Measurements from ENCODE around the gene TNXB.
A peak's percentile ranks its signal among the peaks of the same experiment; 100 is the strongest.
"Not testable (repeated sequence)": the region's sequence is repeated elsewhere in the genome, so short reads cannot be mapped to it uniquely, and the experiment has no call there.

TNXB gene

DNA sequence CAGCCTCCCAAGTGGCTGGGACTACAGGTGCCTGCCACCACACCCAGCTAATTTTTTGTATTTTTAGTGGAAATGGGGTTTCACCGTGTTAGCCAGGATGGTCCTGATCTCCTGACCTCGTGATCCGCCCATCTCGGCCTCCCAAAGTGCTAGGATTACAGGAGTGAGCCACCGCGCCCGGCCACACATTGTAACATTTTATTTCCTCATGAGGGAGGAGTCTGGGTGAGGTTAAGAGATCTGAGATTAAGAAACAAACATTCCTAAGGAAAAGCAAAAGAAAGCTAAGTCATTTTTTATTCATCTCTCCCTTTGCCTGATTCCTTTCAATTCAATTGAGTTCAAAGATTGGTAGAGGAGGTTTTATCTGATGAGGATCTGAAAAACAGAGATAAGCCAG is 35.1 kb upstream of the TNXB start:
- not testable (repeated sequence) for DNase-seq

DNA sequence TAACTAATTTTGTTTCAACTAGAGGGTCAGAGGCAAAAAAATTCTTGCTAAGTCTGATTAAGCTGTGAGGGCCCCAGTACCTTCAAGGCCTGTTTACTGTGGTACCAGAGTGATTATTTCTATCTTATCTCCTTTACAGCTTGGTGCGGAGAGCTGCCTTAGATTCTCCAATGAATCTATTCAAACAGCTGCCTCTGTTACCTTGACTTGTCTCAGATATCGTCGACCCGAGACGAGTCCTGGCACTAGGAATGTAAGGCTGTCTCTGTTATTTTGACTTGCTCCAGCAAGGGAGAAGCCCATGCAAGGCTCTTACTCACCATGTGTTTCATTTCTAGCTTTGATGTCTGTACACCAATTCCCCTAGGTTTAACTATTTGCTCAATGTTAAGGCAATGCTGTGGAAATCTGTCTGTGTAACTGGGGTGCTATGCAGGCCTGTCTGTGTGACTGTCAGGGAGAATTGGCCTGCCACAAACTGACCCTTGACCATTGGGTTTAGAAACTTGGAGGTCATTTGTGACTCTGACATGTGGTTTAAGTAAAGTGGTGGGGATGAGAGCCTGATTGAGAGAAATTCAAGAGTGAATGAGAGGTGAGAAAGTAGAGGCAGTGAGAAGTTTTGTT is 31.4 kb upstream of the TNXB start:
- DNase-seq: no peak

DNA sequence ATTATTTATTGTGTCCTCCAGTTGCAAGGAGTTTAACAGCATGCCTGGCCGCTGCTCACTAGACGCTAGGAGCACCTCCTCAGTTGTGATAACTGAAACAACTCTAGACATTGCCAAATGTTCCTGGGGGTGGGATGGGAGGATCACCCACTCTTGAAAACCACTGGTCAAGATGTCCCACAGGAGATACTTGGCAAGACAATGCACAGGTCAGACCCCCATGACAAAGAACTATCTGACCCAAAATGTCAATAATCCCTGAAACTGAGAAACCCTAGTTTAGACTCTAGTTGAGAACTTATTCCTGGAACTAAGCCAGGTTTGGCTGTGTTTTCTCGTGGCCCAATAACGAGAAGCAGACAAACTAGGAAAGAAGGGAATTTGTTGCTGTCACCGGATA is 30.5 kb upstream of the TNXB start:
- no peak for DNase-seq

DNA sequence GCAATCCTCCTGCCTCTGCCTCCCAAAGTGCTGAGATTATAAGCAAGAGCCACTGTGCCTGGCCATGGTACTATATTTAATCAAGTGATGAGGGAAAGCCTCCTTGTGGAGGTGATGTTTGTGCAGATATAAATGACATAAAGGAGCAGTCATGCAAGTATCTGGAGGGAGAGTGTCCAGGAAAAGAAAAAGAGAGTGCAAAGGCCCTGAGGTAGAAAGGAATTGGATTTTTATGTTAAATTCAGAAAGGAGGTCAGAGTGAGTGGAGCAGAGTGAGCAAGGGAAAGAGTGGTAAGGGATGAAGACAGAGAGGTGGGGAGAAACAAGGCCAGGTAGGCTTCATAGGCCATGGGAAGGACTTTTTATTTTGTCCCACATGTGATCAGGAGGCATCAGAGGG is 28.3 kb upstream of the TNXB start:
- no peak for DNase-seq

DNA sequence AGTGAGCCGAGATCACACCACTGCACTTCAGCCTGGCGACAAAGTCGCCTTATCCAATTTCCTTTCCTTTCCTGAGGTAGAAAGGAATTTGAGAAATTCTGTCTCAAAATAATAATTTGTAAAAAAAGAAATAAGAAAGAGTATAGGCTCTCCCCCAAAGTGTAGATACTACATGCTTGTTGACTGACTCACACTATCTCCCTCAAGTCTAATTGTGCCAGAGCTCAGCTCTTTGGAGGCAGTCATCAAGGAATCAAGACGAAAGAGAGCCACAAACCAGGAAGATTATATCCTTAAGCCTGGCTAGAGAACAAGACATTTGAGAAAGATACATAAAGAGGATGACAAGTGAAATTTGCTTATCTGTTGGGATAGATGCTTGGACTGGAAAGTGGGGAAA is 24.6 kb upstream of the TNXB start:
- no peak for DNase-seq

DNA sequence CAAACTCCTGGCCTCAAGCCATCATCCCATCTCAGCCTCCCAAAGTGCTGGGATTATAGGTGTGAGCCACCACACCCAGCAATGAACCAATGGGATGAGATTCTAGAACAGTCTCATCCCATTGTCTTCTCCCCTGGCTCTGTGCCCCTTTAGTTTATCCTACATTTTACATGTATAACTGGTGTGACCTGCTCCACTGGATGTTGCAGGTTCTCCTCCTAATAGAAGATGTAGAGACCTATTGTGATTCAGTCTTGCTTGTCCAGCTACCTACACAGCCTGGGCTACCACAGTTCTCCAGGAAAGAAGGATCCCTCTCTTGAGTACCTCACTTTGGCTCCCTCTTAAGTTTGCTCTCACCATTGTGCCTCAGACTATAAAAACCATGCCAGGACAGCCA is 23.0 kb upstream of the TNXB start:
- DNase-seq: no peak

DNA sequence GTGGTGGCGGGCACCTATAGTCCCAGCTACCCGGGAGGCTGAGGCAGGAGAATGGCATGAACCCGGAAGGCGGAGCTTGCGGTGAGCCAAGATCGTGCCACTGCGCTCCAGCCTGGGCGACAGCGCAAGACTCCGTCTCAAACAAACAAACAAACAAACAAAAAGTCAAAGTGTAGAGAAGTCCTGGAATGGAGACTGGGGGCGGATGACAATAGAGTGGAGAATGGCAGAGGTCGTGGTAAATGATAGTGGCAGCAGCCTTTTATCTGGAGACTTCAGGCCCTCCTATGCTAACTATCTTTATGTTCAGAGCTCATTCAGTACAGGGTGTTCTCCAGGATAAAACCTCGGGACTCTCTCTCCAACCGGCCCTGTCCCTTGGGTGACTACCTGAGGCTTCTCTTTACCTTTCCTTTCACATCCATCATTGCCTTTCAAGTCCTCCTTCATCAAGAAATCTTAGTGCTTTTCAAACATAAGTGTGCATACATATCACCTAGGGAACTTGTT is 22.4 kb upstream of the TNXB start:
- no peak for DNase-seq

DNA sequence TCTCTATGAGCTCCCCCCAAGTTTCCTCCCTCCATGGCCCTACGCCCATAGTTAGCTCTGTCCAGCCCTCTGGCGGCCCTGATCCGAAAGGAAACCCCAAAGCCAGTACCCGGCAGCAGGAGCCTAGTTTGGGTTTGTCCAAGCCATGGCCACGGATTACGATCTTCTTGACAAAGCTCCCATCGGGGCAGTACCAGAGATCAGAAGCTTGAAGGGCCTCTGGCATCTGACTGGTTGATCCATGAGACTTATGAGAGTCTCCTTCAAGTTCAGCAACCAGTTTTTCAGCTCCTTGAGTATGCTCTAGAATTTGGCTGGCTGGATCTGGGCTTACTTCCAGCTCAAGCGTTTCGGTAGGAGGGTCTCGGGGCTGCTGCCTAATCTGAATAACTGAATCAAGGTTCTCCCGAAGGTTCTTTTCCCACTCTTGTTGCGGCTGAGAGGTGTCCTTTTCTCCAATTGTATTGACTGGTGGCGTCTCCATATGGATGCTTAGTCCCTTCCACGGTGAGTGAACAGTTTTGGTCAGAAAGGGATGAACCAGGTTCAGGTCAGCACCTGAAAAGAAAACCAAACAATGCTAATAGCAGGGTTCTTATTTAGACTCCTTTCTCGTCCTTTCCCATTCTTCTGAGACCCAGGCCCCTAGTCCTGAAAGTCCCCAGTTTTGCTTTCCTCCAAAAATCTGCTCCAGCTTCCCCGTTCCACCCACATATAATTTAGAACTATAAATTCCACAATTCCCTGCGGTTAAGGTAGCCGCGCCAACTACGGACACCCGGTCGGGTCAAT is 20.4 kb upstream of the TNXB start:
- no peak for DNase-seq

DNA sequence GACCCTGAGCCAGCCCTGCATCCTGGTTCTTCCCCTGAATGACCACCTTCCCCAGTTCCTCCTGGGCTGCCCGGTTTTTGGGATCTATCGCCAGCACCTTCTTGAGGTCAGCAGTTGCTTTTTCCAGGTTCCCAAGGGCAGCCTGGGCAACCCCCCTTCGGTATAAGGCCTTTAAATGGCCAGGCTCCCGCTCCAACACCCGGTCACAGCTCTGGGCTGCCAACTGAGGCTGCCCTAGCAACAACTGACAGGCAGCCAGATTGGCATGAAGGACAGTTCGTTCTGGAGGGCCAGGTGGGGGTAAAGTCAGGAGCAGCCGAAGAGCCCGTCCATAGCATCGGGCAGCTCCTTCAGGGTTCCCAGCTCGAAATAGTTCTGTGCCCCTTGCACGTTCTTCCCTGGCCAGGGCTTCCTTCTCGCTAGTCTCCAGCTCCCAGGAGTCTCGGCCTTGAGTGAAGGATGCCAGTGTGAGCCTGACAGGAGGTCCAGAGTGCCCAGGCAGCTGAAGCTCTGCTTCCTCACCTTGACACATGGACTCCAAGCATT is 19.7 kb upstream of the TNXB start:
- DNase-seq: no peak

DNA sequence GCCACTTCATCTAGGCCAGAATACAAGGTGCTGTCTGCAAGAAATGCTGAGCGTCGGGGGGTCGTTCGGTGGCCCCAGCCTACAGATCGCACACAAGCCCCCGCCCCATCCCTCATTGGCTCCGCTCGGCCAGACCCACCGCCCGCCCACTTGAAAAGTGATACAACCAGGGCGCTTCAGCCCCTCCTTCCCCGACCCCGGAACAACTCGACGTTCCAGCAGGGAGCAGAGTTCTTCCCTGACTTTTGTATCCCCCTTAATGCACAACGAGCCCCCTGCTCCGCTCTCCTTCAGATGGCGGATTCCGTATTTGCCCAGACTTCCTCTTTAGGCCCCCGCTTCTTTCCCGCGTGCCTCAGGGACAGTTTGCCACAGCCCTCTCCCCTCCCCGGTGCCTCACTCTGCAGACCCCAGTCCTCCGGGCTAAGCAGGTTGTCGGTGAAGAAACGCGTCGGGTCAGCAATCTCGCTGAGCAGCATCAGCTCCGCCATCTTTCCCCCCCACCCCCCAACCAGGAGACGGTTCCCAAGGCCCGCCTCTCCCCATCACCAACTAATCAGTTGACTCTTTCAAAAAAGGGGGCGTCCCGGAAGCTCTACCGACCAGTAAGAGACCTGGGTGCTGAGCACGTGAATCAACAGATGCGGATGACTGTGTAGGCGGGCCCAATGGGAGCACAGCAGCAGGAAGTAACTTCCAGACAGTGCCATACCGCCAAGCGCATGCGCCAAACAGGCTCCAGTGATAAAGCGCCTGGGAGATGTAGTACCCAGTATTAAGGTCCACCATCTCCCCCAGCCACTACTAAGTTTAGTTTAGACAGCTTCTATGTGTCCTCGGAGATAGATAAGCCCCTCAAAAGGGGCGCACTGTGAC is 18.8 kb upstream of the TNXB start, which contains the start of gene ATF6B:
Gene ATF6B (minus strand): TSS at position 530 of the 876 bp plus-strand sequence. CDS start 39 bp downstream, at position 491.
- peak; percentile 96 to 98 for DNase-seq

DNA sequence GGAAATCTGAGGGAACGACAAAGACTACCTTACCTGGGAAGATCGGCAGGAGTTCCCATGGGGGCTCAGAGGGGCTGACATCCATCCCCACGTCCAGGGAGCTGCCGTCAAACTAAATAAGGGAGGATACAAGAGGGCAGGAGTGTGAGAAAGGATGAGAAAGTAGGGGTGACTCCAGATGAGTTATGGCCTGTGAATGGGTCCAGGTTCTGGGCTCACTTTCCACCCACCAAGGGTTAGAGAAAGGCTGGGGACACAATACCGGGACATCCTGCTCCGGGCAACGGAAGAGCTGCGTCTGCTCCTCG is 18.2 kb upstream of the TNXB start:
- no peak for DNase-seq

DNA sequence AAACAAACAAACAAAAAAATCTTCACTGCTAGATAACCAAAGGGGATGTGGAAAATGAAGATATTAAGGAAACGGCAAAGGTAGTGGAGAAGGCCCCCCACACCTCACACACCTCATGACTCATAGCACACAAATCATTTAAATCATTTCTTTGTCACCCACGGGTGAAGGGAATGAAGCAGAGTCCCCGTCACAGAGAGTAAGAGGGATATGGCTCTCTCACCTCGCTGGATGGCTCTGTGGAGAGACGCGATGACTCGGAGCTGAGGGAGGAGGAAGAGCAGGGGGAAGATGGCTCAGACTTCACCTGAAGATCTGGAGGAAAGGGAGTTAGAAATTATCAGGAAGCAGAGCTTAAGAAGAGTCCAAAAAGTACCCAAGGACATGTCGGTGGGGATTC is 17.7 kb upstream of the TNXB start:
- DNase-seq: no peak

DNA sequence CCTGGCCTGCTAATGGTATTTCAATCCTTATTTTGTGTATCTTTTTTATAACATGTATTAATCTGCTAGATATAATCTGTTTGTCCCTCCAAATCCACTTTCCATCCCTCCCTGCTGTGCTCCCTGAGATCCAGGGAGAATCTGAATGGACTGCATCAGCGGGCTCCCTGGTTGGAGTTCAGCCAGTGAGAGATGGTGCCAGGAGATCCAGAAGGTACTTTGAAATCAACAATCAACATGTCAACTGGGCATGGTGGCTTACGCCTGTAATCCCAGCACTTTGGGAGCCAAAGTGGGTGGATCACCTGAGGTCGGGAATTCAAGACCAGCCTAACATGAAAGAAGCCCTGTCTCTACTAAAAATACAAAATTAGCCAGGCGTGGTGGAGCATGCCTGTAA is 14.5 kb upstream of the TNXB start:
- no peak for DNase-seq

DNA sequence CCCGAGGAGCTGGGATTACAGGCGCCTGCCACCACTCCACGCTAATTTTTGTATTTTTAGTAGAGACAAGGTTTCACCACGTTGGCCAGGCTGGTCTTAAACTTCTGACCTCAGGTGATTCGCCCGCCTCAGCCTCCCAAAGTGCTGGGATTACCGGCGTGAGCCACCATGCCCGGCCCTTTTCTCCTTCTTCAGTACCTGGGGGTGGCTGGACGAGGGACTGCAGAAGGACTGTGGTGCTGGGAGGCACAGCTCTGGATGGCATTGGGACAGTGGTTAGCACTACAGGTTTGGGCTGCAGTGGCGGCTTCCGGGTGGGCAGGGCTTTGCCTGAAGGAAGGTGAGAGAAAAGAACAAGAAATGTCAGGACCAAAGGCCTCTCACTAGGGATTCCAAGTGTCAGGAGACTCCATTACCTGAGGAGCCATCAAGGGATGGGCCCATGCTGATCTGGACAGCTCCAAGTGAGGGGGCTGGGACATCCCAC is 11.5 kb upstream of the TNXB start:
- DNase-seq: no peak

DNA sequence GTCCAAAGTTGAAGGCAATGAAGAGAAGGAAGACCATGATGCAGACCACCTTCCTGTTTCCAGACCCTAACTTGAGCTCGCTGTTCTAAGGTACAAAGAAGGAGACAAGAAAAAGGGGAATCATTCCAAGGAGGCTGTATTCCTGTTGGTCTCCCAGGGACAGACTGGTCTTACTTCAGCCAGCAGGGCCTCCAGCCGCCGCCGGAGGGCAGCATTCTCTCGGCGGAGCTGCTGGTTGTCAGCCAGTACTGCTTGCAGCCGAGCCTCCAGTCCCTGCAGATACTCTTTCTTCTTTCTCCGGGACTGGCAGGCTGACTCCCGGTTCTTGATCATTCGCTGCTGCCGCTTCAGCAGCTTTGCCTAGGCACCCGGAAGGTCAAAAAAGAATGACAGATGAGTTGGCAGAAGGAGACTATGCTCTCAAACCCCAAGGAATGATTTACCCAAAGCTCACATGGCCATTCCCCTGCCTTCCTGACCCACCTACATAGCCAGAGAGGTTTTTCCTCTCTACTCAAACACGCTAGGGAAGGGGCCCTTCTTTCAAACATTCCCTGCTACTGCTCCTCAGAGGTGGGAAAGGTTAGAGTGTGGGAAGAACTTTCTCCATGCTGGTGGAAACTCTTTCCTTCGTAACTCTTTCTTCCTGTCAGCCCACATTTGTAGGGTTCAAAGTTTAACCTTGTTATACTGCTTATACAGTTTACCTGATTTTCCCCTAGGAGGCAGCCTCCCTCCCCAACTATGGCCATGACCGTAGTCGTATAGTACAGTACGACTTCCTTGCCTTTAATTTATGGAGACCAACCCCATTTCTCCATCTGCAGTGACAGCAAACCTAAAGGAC is 9.9 kb upstream of the TNXB start:
- DNase-seq: peak; percentile 35 to 72

DNA sequence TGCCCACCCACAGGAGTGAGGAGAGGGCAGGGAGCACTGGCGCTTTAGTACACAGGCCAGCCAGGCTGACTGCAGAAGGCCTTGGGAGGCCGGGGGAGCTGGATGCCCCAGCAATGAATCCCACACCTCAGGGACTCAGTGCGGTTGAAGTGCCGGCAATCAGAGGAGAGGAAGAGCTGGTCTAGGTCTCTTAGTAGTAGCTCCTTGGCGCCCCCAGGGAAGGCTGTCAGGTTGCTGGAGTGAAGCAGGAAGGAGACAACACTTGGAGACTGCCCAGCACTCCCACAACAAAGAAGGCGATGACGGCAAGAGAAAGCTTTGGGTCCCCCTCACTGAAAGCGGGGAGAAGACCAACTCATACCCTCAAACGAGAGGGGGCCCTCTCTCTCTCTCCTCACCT is 8.3 kb upstream of the TNXB start:
- DNase-seq: no peak

DNA sequence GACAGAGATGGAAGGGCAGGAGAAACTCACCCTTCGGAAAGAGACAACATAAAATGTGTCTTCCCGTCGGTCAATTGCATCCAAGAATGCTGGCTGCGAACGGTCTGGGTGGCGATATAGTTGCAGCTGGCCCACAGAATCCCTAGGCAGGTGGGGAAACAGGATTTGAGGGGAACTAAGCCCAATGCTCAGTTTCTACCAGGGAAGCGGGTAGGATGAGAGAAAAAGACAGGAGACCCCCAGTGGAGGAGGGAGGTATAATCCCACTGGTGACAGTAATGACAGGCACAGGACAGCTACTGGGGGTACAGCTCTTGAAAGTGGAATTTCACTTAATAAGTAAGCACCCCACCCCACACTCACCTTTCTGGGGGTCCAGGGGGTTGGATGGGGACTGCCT is 7.5 kb upstream of the TNXB start:
- DNase-seq: no peak

DNA sequence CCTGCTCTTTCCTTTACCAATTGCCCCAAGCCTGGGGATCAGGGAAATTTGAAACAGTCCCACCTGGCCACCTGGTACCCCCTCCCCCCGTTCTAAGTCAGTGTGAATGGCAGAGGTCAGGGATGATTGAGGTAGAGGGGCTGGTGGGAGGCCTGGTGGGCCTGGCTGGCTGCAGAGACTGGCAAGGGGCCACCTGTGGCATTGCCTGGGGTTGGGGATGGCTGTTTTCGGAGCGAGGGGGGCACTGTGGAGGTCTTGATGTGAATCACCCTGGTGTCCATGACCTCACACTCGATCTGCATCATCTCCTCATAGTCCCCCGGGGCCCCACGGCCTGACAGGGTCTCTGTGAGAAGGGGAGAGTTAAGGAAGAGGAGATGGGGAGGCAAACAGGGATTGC is 6.5 kb upstream of the TNXB start:
- no peak for DNase-seq

DNA sequence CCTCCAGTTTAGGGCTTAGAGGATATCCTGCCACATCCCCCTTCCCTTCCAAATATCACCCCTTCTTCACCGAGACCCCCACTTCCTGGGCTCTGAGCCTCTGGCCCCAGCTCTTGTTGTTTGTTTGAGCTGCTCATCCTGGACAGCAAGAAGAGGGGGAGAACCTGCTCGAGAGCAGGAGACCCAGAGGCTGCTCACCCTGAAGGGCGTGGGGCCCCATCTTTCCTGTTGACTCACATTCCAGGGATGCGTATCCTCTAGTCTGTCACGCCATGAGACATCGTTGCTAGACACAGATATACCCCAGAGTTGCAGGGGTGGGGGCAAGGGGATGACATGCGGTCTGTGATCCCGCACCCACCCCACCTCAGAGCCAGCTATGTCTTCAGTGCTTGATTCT is 5.7 kb upstream of the TNXB start:
- no peak for DNase-seq

DNA sequence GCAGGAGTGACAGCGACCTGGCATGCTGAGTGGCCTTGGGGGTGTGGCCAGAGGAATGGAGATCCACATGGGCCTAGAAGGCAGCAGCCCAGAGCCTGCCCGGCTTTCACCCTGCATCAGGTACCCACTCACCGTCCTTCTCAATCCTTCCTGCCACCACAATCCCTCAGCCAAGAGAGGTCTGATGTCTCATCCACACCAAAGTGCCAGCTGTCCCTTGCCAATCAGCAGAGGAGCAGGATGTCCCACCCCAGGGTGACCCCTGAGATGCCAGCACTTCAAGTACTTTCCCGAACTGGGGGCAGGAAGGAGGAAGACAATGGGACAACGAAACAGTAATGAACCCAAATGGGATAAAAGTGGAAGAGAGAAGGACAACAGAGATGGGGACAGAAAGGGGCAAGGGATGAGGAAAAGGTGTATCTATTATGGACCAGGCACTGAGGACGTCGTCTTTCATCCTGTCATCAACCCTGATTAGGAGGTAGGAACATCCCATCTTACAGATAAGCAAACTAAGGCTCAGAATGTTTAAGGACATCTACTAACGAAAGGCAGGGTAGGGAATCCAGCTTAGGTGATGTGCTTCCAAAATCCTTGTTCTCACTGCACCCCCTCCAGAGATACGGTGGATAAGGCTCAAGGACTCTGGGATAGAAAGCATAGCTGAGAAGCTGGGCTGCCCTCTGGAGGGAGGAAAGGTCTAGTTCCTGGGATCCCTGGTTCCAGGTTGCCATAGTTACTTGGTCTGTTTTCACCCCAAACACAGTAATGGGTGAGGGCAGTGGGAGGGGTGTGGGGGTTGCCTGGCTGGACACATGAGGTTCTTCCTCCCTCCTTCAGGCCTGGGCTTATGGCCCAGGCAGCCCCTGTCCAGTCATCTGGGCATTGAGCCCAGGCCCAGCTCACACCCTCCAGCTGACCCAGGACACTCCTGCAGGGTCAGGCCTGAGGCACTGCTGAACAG is 4.5 kb upstream of the TNXB start:
- no peak for DNase-seq

DNA sequence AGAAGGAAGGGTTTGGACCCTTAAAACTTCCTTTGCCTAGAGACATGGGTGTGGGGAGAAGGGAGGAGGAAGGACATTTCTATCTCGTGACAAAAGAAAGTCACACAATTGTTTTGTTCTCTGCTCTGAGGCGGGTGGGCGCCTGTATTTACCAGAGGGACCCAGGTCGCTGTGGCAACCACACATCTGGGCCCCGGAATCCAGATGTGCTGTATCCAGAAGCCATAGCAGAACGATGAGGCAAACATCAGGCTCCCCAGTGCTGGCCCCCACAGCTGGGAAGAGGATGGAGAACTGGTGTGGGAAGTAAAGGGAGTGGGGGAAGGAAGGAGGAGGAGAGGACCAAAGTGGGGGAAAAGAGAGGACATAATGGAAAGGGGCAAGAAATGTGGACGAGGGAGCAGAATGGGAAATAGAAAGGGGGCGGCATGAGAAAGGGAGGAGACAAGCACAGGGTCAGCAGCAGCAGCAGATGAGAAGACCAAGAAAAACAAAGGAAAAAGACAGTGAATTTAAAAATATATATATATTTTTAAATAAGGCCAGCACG is 3.4 kb upstream of the TNXB start:
- no peak for DNase-seq
